ENCODE measurements around the gene NCK2.

Gene NCK2

DNA sequence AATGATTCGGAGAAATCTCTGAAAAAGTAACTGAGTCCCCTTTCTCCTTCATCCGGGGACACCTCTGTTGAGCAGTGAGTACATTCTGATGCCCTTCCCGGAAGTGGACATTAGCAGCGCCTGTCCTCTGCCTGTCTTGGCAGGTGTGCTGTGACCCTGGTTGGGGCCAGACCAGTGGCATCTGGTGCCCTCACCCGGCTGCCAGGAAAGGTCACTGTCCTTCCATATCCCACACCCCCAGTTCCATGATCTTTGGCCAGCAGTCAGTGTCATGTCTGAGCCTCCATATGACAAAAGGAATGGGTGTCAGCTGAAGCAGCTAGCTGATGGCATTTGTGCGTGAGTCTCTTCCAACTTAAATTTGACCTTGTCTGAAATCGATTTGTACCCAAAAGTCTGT lies 128.1 kb downstream of the NCK2 start:
- no peaks in the 10 kb centered on the region for H4K20me1 ChIP-seq (ENCODE audit: control insufficient read depth, insufficient read depth, low read depth, low read length)
- H3K4me1 ChIP-seq (ENCODE audit: control insufficient read depth, low read length), result peaks cover 20% of the 10 kb centered on the region
- H3K9me2 ChIP-seq (replicated peaks; ENCODE audit: control insufficient read depth, low read length), result no peaks in the 10 kb centered on the region
- H3K36me3 ChIP-seq (ENCODE audit: control insufficient read depth, low read length), result no peaks in the 10 kb centered on the region
- H3K79me2 ChIP-seq (ENCODE audit: control insufficient read depth, low read length), result no peaks in the 10 kb centered on the region
- no peaks in the 10 kb centered on the region for H3F3A ChIP-seq (ENCODE audit: control insufficient read depth, insufficient read depth)
- H3K9me3 ChIP-seq (ENCODE audit: control insufficient read depth, insufficient read depth, low read length), result no peaks in the 10 kb centered on the region
- H3K27ac ChIP-seq (ENCODE audit: low read depth, low read length), result no peak overlapping the region
- H3K4me2 ChIP-seq (ENCODE audit: low read length), result no peak overlapping the region
- no peaks in the 10 kb centered on the region for H3K27me3 ChIP-seq (ENCODE audit: control insufficient read depth, low read length)
- TF ChIP-seq EZH2phosphoT487 (IDR thresholded peaks at IDR 0.05; ENCODE audit: borderline replicate concordance, low read length), result no peak
- TF ChIP-seq, protein P1, sequence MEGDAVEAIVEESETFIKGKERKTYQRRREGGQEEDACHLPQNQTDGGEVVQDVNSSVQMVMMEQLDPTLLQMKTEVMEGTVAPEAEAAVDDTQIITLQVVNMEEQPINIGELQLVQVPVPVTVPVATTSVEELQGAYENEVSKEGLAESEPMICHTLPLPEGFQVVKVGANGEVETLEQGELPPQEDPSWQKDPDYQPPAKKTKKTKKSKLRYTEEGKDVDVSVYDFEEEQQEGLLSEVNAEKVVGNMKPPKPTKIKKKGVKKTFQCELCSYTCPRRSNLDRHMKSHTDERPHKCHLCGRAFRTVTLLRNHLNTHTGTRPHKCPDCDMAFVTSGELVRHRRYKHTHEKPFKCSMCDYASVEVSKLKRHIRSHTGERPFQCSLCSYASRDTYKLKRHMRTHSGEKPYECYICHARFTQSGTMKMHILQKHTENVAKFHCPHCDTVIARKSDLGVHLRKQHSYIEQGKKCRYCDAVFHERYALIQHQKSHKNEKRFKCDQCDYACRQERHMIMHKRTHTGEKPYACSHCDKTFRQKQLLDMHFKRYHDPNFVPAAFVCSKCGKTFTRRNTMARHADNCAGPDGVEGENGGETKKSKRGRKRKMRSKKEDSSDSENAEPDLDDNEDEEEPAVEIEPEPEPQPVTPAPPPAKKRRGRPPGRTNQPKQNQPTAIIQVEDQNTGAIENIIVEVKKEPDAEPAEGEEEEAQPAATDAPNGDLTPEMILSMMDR (IDR thresholded peaks at IDR 0.05; ENCODE audit: low read depth, low read length, poor library complexity, severe bottlenecking), result no peak
- H3K4me3 ChIP-seq (ENCODE audit: low read length), result no peak overlapping the region

DNA sequence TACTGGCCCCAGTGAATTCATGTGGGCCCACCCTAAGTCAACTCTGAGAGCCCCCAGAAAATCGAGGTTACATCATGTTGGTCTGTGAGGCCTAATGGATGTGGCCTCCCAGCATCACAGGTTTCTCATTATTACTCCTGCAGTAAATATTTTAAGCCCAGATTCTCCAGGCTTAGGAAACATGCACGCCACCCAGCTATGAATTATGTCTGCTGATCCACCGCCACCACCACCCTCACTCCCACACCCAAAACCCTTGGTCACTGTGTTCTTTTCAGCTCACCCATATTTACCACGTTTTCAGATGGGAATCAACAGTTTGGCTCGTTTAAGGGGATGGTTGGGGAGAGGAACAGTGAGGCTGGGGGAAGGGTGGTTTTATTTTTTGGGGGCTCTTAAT lies 128.6 kb downstream of the NCK2 start:
- Histone ChIP-seq H4K20me1 (ENCODE audit: control insufficient read depth, insufficient read depth, low read depth, low read length) (no peaks in the 10 kb centered on the region), H3K27ac (ENCODE audit: low read depth, low read length) (no peak overlapping the region), H3F3A (ENCODE audit: control insufficient read depth, insufficient read depth) (no peaks in the 10 kb centered on the region), H3K4me1 (ENCODE audit: control insufficient read depth, low read length) (peaks cover 20% of the 10 kb centered on the region), H3K79me2 (ENCODE audit: control insufficient read depth, low read length) (no peaks in the 10 kb centered on the region), H3K27me3 (ENCODE audit: control insufficient read depth, low read length) (no peaks in the 10 kb centered on the region), H3K9me2 (replicated peaks; ENCODE audit: control insufficient read depth, low read length) (no peaks in the 10 kb centered on the region), H3K4me2 (ENCODE audit: low read length) (no peak overlapping the region; the same call in 1 of the 2 replicates), H3K9me3 (ENCODE audit: control insufficient read depth, insufficient read depth, low read length) (no peaks in the 10 kb centered on the region), H3K4me3 (ENCODE audit: low read length) (no peak overlapping the region), H3K36me3 (ENCODE audit: control insufficient read depth, low read length) (no peaks in the 10 kb centered on the region)
- no peak for TF ChIP-seq EZH2phosphoT487 (IDR thresholded peaks at IDR 0.05; ENCODE audit: borderline replicate concordance, low read length)
- TF ChIP-seq, protein P1 (IDR thresholded peaks at IDR 0.05; ENCODE audit: low read depth, low read length, poor library complexity, severe bottlenecking), result no peak

DNA sequence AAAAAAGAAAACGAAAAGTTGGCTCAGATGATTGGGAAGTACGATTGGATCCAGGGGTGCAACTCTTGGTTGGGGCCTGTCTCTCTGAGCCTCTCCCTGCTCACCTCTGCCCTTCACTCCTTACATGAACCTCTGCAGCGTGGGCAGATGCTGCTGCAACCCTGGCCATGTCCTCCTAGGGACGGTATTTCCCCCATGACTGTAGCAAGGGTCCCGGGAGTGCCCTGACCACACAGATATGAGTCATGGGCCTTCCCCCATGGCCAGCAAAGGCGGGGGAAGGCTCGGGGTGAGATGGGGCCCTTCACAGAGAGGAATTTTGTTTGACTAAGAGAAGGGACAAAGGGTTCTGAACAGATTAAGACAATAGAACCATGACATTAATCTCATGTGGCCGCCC lies 129.0 kb downstream of the NCK2 start:
- no peaks in the 10 kb centered on the region for H3K36me3 ChIP-seq (ENCODE audit: control insufficient read depth, low read length)
- H3K27ac ChIP-seq (ENCODE audit: low read depth, low read length), result no peak overlapping the region
- no peaks in the 10 kb centered on the region for H4K20me1 ChIP-seq (ENCODE audit: control insufficient read depth, insufficient read depth, low read depth, low read length)
- H3K79me2 ChIP-seq (ENCODE audit: control insufficient read depth, low read length), result no peaks in the 10 kb centered on the region
- H3K4me2 ChIP-seq (ENCODE audit: low read length), result peak overlapping the region; percentile 32; the same call in 1 of the 2 replicates
- no peaks in the 10 kb centered on the region for H3K9me3 ChIP-seq (ENCODE audit: control insufficient read depth, insufficient read depth, low read length)
- TF ChIP-seq EZH2phosphoT487 (IDR thresholded peaks at IDR 0.05; ENCODE audit: borderline replicate concordance, low read length), result no peak
- TF ChIP-seq, protein P1 (IDR thresholded peaks at IDR 0.05; ENCODE audit: low read depth, low read length, poor library complexity, severe bottlenecking), result no peak
- no peaks in the 10 kb centered on the region for H3K9me2 ChIP-seq (replicated peaks; ENCODE audit: control insufficient read depth, low read length)
- no peaks in the 10 kb centered on the region for H3F3A ChIP-seq (ENCODE audit: control insufficient read depth, insufficient read depth)
- H3K27me3 ChIP-seq (ENCODE audit: control insufficient read depth, low read length), result no peaks in the 10 kb centered on the region
- no peak overlapping the region for H3K4me3 ChIP-seq (ENCODE audit: low read length)
- H3K4me1 ChIP-seq (ENCODE audit: control insufficient read depth, low read length), result peaks cover 20% of the 10 kb centered on the region

Measured in DOHH2 (cell line).